Mesothelial cell of epicardium (in vitro differentiated cells): ENCODE measurements around the gene TPP2. TPM values are rescaled to one million over a fixed set of nuclear protein-coding genes. Genes with fewer than 3 reads are reported as not detected.
A peak's percentile ranks its signal among the peaks of the same experiment; 100 is the strongest.

ENCODE experiments used
- DNase-seq, 2 experiments: peaks; one replicate each; pipeline ENCODE4 v3.0.0; 2021; ENCODE audit warnings: low spot score in 2 of 2; ENCODE audit not compliant: unreplicated experiment in 2 of 2
- H3K27ac Mint-ChIP-seq: 2 replicates; pipeline ENCODE4 v1.8.0; 2021; ENCODE audit warnings: mixed read lengths
- H3K27me3 Mint-ChIP-seq: 2 replicates; pipeline ENCODE4 v1.8.0; 2021; ENCODE audit warnings: low read depth, mixed read lengths
- H3K36me3 Mint-ChIP-seq: 2 replicates; pipeline ENCODE4 v1.8.0; 2021; ENCODE audit warnings: mixed read lengths
- H3K4me1 Mint-ChIP-seq: 2 replicates; pipeline ENCODE4 v1.8.0; 2021; ENCODE audit warnings: mixed read lengths
- H3K4me3 Mint-ChIP-seq: 2 replicates; pipeline ENCODE4 v1.8.0; 2021; ENCODE audit warnings: mild to moderate bottlenecking, moderate library complexity, mixed read lengths
- H3K9me3 Mint-ChIP-seq: 2 replicates; pipeline ENCODE4 v1.8.0; 2021; ENCODE audit warnings: mixed read lengths
- total RNA-seq: library from RNA; stranded (reverse); gene quantifications from 3 replicates; pipeline ENCODE4 v1.2.1, GENCODE V29; 2021
- TF ChIP-seq, protein P1 (sequence below): fragments of 200-600 bp; sonication (generic); IDR thresholded peaks from one replicate; pipeline ENCODE4 v1.5.0; 2021; ENCODE audit warnings: antibody characterized with exemption; ENCODE audit not compliant: unreplicated experiment

TPP2 gene
- total RNA-seq, 1 donor from 2014 or later = 54.2 TPM

DNA sequence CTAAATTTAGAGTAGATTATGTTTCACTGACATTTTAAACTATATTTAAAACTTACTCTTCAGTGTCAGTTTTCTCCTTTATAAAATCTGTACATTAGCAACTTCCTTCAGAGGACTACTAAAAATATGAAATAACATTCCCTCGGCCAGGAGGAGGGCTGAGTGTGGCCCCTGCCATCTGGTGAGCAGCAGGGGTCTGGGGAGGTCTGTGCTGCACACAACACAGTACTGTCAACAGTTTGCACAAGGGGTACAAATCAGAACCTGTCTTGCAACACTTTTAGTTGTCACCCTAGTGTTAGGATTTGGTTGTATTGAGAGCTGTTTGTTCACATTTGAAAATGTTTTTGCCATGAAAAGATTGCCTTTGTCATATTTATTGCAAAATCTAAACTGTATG is 48.9 kb downstream of the TPP2 start:
- Mint-ChIP-seq H3K4me3 (no peak overlapping the region), H3K36me3 (peaks cover 35% of the 10 kb centered on the region), H3K27me3 (no peaks in the 10 kb centered on the region), H3K27ac (no peak overlapping the region), H3K9me3 (no peaks in the 10 kb centered on the region), H3K4me1 (no peaks in the 10 kb centered on the region)
- TF ChIP-seq, protein P1, sequence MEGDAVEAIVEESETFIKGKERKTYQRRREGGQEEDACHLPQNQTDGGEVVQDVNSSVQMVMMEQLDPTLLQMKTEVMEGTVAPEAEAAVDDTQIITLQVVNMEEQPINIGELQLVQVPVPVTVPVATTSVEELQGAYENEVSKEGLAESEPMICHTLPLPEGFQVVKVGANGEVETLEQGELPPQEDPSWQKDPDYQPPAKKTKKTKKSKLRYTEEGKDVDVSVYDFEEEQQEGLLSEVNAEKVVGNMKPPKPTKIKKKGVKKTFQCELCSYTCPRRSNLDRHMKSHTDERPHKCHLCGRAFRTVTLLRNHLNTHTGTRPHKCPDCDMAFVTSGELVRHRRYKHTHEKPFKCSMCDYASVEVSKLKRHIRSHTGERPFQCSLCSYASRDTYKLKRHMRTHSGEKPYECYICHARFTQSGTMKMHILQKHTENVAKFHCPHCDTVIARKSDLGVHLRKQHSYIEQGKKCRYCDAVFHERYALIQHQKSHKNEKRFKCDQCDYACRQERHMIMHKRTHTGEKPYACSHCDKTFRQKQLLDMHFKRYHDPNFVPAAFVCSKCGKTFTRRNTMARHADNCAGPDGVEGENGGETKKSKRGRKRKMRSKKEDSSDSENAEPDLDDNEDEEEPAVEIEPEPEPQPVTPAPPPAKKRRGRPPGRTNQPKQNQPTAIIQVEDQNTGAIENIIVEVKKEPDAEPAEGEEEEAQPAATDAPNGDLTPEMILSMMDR = no peak
- no peak for DNase-seq

DNA sequence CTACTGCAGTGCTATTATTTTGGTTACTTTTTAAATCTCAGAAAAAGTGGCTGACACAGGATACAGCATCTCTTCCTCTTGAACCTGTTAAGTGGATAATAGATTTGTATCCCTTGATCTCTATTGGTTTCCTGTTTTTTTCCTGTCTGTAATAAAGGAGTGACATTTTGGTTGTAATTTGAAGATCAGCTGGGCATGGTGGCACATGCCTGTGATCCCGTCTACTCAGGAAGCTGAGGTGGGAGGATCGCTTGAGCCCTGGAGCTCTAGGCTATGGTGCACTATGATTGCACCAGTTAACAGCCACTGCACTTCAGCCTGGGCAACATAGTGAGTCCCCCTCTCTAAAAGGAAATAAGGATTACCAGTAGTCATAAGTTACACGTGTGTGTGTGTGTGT is 51.3 kb downstream of the TPP2 start:
- no peak overlapping the region for H3K27ac Mint-ChIP-seq
- no peaks in the 10 kb centered on the region for H3K9me3 Mint-ChIP-seq
- H3K36me3 Mint-ChIP-seq = peaks cover 28% of the 10 kb centered on the region
- H3K27me3 Mint-ChIP-seq = no peaks in the 10 kb centered on the region
- peaks cover 4% of the 10 kb centered on the region for H3K4me1 Mint-ChIP-seq
- no peak overlapping the region for H3K4me3 Mint-ChIP-seq
- TF ChIP-seq, protein P1 = no peak
- DNase-seq = no peak

DNA sequence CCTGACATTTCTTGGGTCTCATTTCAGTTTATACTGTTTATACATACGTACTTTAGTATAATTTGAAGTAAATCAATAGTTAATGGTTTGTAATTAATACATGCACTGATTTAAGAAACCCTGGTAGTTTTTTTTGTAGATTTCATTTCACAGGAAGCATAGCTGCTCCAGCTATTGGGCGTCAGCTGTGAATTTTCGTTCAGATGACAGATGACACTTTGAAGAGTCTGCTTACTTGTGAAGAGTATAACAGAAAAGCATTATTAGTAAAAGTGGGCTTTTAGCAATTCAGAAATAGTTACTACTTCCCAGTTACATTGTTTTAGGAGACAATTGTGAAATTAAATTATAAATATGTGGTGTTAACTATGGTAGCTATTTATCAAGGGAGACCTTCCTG is 53.7 kb downstream of the TPP2 start:
- Mint-ChIP-seq H3K36me3 (peaks cover 22% of the 10 kb centered on the region), H3K27me3 (no peaks in the 10 kb centered on the region), H3K9me3 (no peaks in the 10 kb centered on the region), H3K27ac (peak overlapping the region; percentile 22), H3K4me1 (peaks cover 4% of the 10 kb centered on the region), H3K4me3 (no peak overlapping the region)
- TF ChIP-seq, protein P1 = no peak
- no peak for DNase-seq

DNA sequence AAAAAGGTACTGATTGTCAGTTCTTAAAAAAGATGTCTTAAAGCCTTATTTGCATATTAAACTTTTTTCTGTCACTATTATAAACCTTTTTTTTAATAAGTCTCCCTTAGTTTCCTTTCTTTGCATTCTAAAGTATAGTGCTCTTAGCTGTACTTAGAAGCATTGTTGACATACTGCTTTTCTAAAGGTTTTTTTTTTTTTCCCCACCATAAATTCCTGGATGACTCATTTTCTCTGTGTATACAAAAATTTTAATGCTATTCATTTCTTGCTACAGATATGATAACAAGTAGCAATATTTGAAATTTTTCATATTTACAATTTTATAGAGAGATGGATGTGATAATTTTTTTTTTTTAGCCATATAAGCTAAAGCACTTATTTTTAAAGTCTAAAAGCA is 54.6 kb downstream of the TPP2 start:
- no peak overlapping the region for H3K4me3 Mint-ChIP-seq
- TF ChIP-seq, protein P1 = no peak
- peaks cover 22% of the 10 kb centered on the region for H3K36me3 Mint-ChIP-seq
- H3K27me3 Mint-ChIP-seq = no peaks in the 10 kb centered on the region
- no peaks in the 10 kb centered on the region for H3K9me3 Mint-ChIP-seq
- H3K4me1 Mint-ChIP-seq = peaks cover 4% of the 10 kb centered on the region
- DNase-seq = no peak
- peak overlapping the region; percentile 45 for H3K27ac Mint-ChIP-seq

DNA sequence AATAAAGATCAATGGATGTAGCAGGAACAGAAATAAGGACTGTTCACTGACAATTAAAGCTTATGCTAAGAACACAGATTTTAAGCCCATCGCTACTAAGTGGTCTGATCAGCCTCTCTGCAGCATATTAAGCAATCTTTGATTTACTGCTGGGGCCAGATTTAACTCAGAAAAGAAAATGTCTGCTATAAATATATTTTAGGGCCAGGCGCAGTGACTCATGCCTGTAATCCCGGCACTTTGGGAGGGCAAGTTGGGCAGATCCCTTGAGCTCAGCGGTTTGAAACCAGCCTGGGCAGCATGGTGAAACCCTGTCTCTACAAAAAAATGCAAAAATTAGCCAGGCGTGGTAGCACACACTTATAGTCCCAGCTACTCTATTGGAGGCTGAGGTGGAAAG is 55.1 kb downstream of the TPP2 start:
- TF ChIP-seq, protein P1 = no peak
- Mint-ChIP-seq H3K9me3 (no peaks in the 10 kb centered on the region), H3K27ac (peak overlapping the region; percentile 43), H3K27me3 (no peaks in the 10 kb centered on the region), H3K4me1 (peaks cover 4% of the 10 kb centered on the region), H3K36me3 (peaks cover 18% of the 10 kb centered on the region), H3K4me3 (no peak overlapping the region)
- DNase-seq = no peak

DNA sequence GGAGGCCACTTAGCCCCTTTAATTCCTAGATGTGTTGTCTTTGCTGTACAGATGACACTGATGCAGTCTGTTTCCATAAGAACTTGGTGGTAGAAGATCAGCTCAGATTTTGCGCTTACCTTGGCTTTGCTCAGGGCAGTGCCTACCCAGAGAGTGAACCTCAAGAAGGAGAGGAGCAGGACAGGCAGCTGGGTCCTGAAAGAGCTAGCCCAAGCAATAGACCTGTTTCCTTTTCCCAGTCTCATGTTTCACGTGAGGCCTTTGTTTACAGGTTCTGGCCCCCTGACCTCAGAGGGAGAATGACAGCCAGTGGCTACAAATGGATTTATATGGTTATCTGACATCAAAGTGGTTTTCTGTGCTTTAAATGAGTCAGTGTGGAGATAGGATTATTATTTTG is 58.0 kb downstream of the TPP2 start:
- Mint-ChIP-seq H3K9me3 (peaks cover 21% of the 10 kb centered on the region), H3K36me3 (peaks cover 26% of the 10 kb centered on the region), H3K4me1 (peaks cover 4% of the 10 kb centered on the region), H3K27ac (no peak overlapping the region), H3K27me3 (no peaks in the 10 kb centered on the region), H3K4me3 (no peak overlapping the region)
- TF ChIP-seq, protein P1 = no peak
- no peak for DNase-seq
